Neuron (in vitro differentiated cells): ENCODE data around the gene MYH6.

Source experiments
- H2AFZ ChIP-seq: one replicate; pipeline ENCODE4 v1.6.1; 2013; ENCODE audit warnings: low read depth, mild to moderate bottlenecking, inconsistent platforms, low read length, moderate library complexity
- H3K27me3 ChIP-seq: one replicate; pipeline ENCODE4 v1.6.1; 2013; ENCODE audit warnings: low read length; ENCODE audit not compliant: insufficient read depth
- H3K36me3 ChIP-seq: one replicate; pipeline ENCODE4 v1.6.1; 2013; ENCODE audit warnings: low read length; ENCODE audit not compliant: insufficient read depth
- H3K4me1 ChIP-seq: one replicate; pipeline ENCODE4 v1.6.1; 2013; ENCODE audit warnings: low read length; ENCODE audit not compliant: insufficient read depth
- H3K4me3 ChIP-seq: 2 replicates; pipeline ENCODE4 v1.5.1; 2013; ENCODE audit warnings: mild to moderate bottlenecking, low read length, moderate library complexity
- H3K9me3 ChIP-seq: one replicate; pipeline ENCODE4 v1.6.1; 2013; ENCODE audit warnings: low read length

Gene MYH6

GRCh38 chr14:23366426-23366921 is 41.6 kb downstream of the MYH6 start:
- Histone ChIP-seq H3K4me3 (peak overlapping the region; percentile 64), H3K27me3 (peaks cover 22% of the 10 kb centered on the region), H3K4me1 (peaks cover 26% of the 10 kb centered on the region), H3K36me3 (peaks cover 11% of the 10 kb centered on the region), H3K9me3 (no peaks in the 10 kb centered on the region), H2AFZ (peak overlapping the region; percentile 41)

- peaks cover 17% of the 10 kb centered on the region for H3K36me3 ChIP-seq
- peak overlapping the region; percentile 64 for H3K4me3 ChIP-seq
- no peak overlapping the region for H2AFZ ChIP-seq
- no peaks in the 10 kb centered on the region for H3K9me3 ChIP-seq
- H3K4me1 ChIP-seq: peaks cover 26% of the 10 kb centered on the region
- peaks cover 18% of the 10 kb centered on the region for H3K27me3 ChIP-seq
These were observed 42.2 kb downstream of the MYH6 start for GRCh38 chr14:23365732-23366425.

GRCh38 chr14:23365036-23365731 is 42.9 kb downstream of the MYH6 start, which contains the start of gene EFS:
Gene EFS (minus strand): TSS chr14:23365172. CDS start chr14:23365025, 147 bp downstream.
- no peaks in the 10 kb centered on the region for H3K9me3 ChIP-seq
- peaks cover 12% of the 10 kb centered on the region for H3K27me3 ChIP-seq
- H3K36me3 ChIP-seq: peaks cover 23% of the 10 kb centered on the region
- H3K4me3 ChIP-seq: peak within 1 kb of the TSS; percentile 64
- H2AFZ ChIP-seq: no peak within 1 kb of the TSS
- H3K4me1 ChIP-seq: peaks cover 26% of the 10 kb centered on the region

GRCh38 chr14:23364164-23365035 is 43.7 kb downstream of the MYH6 start:
- H3K9me3 ChIP-seq: no peaks in the 10 kb centered on the region
- peaks cover 29% of the 10 kb centered on the region for H3K36me3 ChIP-seq
- H3K4me1 ChIP-seq: peaks cover 26% of the 10 kb centered on the region
- peaks cover 9% of the 10 kb centered on the region for H3K27me3 ChIP-seq
- peak overlapping the region; percentile 64 for H3K4me3 ChIP-seq
- H2AFZ ChIP-seq: no peak overlapping the region

- peaks cover 50% of the 10 kb centered on the region for H3K36me3 ChIP-seq
- peaks cover 26% of the 10 kb centered on the region for H3K4me1 ChIP-seq
- H3K27me3 ChIP-seq: no peaks in the 10 kb centered on the region
- no peaks in the 10 kb centered on the region for H3K9me3 ChIP-seq
- no peak overlapping the region for H3K4me3 ChIP-seq
- H2AFZ ChIP-seq: no peak overlapping the region
These were observed 45.9 kb downstream of the MYH6 start for GRCh38 chr14:23362200-23362599.

- Histone ChIP-seq H3K36me3 (peaks cover 54% of the 10 kb centered on the region), H2AFZ (no peak overlapping the region), H3K27me3 (no peaks in the 10 kb centered on the region), H3K4me3 (no peak overlapping the region), H3K4me1 (peaks cover 23% of the 10 kb centered on the region), H3K9me3 (no peaks in the 10 kb centered on the region)
These were observed 46.3 kb downstream of the MYH6 start for GRCh38 chr14:23361763-23362162.

GRCh38 chr14:23361320-23361719 is 46.8 kb downstream of the MYH6 start:
- Histone ChIP-seq H3K4me1 (peaks cover 21% of the 10 kb centered on the region), H3K4me3 (no peak overlapping the region), H3K27me3 (no peaks in the 10 kb centered on the region), H3K36me3 (peaks cover 59% of the 10 kb centered on the region), H3K9me3 (no peaks in the 10 kb centered on the region), H2AFZ (no peak overlapping the region)

- Histone ChIP-seq H3K4me1 (peaks cover 21% of the 10 kb centered on the region), H3K36me3 (peaks cover 59% of the 10 kb centered on the region), H3K27me3 (no peaks in the 10 kb centered on the region)
These were observed 47.6 kb downstream of the MYH6 start for GRCh38 chr14:23360496-23360895.

GRCh38 chr14:23359722-23360447 is 48.2 kb downstream of the MYH6 start:
- Histone ChIP-seq H3K9me3 (no peaks in the 10 kb centered on the region), H3K36me3 (peaks cover 59% of the 10 kb centered on the region), H3K4me1 (peaks cover 21% of the 10 kb centered on the region)

More at GRCh38 chr14:23360496-23360895, 47.6 kb downstream of the MYH6 start:
- Histone ChIP-seq H3K4me3 (no peak overlapping the region), H2AFZ (no peak overlapping the region), H3K9me3 (no peaks in the 10 kb centered on the region)

GRCh38 chr14:23359167-23359626 is 48.9 kb downstream of the MYH6 start:
- Histone ChIP-seq H3K4me1 (peaks cover 19% of the 10 kb centered on the region), H3K27me3 (no peaks in the 10 kb centered on the region), H3K36me3 (peaks cover 59% of the 10 kb centered on the region), H3K9me3 (no peaks in the 10 kb centered on the region), H2AFZ (no peak overlapping the region), H3K4me3 (no peak overlapping the region)

More at GRCh38 chr14:23359722-23360447, 48.2 kb downstream of the MYH6 start:
- no peak overlapping the region for H2AFZ ChIP-seq
- H3K27me3 ChIP-seq: no peaks in the 10 kb centered on the region
- no peak overlapping the region for H3K4me3 ChIP-seq

- H2AFZ ChIP-seq: no peak overlapping the region
- H3K4me1 ChIP-seq: peaks cover 14% of the 10 kb centered on the region
- no peaks in the 10 kb centered on the region for H3K27me3 ChIP-seq
- H3K36me3 ChIP-seq: peaks cover 59% of the 10 kb centered on the region
- no peak overlapping the region for H3K4me3 ChIP-seq
- H3K9me3 ChIP-seq: no peaks in the 10 kb centered on the region
These were observed 49.4 kb downstream of the MYH6 start for GRCh38 chr14:23358553-23359166.

GRCh38 chr14:23358042-23358441 is 50.0 kb downstream of the MYH6 start:
- peaks cover 55% of the 10 kb centered on the region for H3K36me3 ChIP-seq
- no peak overlapping the region for H3K4me3 ChIP-seq
- no peaks in the 10 kb centered on the region for H3K27me3 ChIP-seq
- H3K9me3 ChIP-seq: no peaks in the 10 kb centered on the region
- H3K4me1 ChIP-seq: peaks cover 8% of the 10 kb centered on the region
- no peak overlapping the region for H2AFZ ChIP-seq
